ENCODE measurements around the gene CREB3L4.
"Not testable (repeated sequence)": the region's sequence is repeated elsewhere in the genome, so short reads cannot be mapped to it uniquely, and the experiment has no call there.

The CREB3L4 gene

DNA sequence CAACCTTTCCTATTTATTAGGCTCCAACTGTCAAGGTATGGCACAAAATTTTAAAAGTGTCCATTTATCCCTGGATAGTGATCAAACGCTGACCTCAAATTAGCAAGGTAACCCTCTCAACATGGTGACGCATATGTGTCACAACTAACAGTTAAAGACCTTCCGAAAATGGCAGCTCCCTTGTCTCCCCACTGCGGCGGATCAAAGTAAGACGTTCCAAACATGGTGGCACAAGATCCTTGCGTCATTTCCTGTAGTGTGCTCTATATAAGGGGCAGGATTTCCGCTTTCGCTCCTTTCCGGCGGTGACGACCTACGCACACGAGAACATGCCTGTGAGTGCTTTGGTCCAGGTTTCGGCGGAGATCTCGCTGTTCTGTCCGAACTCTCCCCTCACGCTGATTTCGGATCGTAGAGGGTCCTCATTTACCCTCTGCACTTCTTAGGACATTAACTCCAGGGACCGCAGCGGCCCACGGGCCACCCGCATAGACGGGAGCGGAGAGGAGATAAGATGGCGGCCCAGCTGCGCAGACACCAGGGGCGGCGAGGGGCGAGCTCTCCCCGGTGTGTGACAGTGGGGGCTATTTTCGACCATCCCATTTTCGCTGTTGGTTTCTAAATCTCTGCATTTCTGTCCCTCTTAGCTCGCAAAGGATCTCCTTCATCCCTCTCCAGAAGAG is 22.9 kb downstream of the CREB3L4 start, which contains the start of gene RPS27:
TSS of gene RPS27 (plus strand) at position 295 of the 683 bp plus-strand sequence. CDS start at position 330, 35 bp downstream.
- H2AFZ ChIP-seq (ENCODE audit: low read depth, low read length) = peak within 1 kb of the TSS; percentile 9
- no peaks in the 10 kb centered on the region for H3K27me3 ChIP-seq (ENCODE audit: insufficient read depth, low read length)
- H3K4me1 ChIP-seq (ENCODE audit: insufficient read depth, low read length) = peaks cover 13% of the 10 kb centered on the region
- peaks cover 33% of the 10 kb centered on the region for H3K36me3 ChIP-seq (ENCODE audit: insufficient read depth, low read length)
- H3K4me3 ChIP-seq (ENCODE audit: low read length) = peak within 1 kb of the TSS; percentile 72
- H3K9me3 ChIP-seq (ENCODE audit: low read length) = no peaks in the 10 kb centered on the region

DNA sequence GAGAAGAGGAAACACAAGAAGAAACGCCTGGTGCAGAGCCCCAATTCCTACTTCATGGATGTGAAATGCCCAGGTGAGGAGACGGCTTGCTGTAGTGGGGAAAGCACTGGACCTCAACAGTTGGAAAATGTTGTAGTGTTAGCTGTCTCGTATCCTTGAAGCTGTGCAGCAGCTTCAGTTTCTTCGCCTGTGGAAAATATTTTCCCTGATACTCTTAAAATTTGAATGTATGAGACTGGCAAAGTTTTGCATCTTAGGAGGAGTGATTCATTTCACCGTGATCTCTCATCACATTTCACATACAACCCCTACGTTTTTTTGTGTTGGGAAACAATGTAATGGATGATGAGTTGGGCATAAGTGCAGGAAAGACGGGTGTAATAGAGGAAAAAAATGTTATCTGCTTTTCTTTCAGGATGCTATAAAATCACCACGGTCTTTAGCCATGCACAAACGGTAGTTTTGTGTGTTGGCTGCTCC is 23.5 kb downstream of the CREB3L4 start:
- peaks cover 10% of the 10 kb centered on the region for H3K4me1 ChIP-seq (ENCODE audit: insufficient read depth, low read length)

DNA sequence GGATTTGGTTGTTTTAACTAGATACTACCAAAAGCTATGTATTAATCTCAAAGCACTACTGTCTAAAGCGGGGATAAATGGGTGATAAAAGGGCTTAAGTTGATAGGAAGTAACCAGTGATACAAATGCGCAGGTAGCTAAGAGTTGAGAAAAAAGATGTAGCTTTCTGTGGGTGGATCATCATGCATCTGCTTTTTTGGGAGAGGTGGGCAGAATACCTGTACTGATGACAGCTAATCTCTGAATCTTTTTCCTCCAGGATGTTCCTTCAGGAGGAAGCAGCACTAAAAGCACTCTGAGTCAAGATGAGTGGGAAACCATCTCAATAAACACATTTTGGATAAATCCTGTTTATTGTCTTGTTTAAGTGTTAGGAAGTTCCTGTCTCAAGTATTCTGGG is 24.1 kb downstream of the CREB3L4 start:
- peaks cover 33% of the 10 kb centered on the region for H3K36me3 ChIP-seq (ENCODE audit: insufficient read depth, low read length)

More for the DNA sequence above, 23.5 kb downstream of the CREB3L4 start:
- peaks cover 33% of the 10 kb centered on the region for H3K36me3 ChIP-seq (ENCODE audit: insufficient read depth, low read length)
- peak overlapping the region; percentile 72 for H3K4me3 ChIP-seq (ENCODE audit: low read length)
- no peaks in the 10 kb centered on the region for H3K9me3 ChIP-seq (ENCODE audit: low read length)
- H2AFZ ChIP-seq (ENCODE audit: low read depth, low read length) = no peak overlapping the region
- no peaks in the 10 kb centered on the region for H3K27me3 ChIP-seq (ENCODE audit: insufficient read depth, low read length)

GRCh38 chr1:153995202-153995601 is 27.5 kb downstream of the CREB3L4 start:
- H3K27me3 ChIP-seq (ENCODE audit: insufficient read depth, low read length) = no peaks in the 10 kb centered on the region
- H3K4me3 ChIP-seq (ENCODE audit: low read length) = no peak overlapping the region
- peaks cover 10% of the 10 kb centered on the region for H3K4me1 ChIP-seq (ENCODE audit: insufficient read depth, low read length)
- no peak overlapping the region for H2AFZ ChIP-seq (ENCODE audit: low read depth, low read length)
- peaks cover 33% of the 10 kb centered on the region for H3K36me3 ChIP-seq (ENCODE audit: insufficient read depth, low read length)
- no peaks in the 10 kb centered on the region for H3K9me3 ChIP-seq (ENCODE audit: low read length)

More for the DNA sequence above, 24.1 kb downstream of the CREB3L4 start:
- Histone ChIP-seq H3K27me3 (ENCODE audit: insufficient read depth, low read length) (no peaks in the 10 kb centered on the region), H3K9me3 (ENCODE audit: low read length) (no peaks in the 10 kb centered on the region), H2AFZ (ENCODE audit: low read depth, low read length) (no peak overlapping the region), H3K4me3 (ENCODE audit: low read length) (peak overlapping the region; percentile 72), H3K4me1 (ENCODE audit: insufficient read depth, low read length) (peaks cover 10% of the 10 kb centered on the region)

- no peak overlapping the region for H3K4me3 ChIP-seq (ENCODE audit: low read length)
- peaks cover 33% of the 10 kb centered on the region for H3K36me3 ChIP-seq (ENCODE audit: insufficient read depth, low read length)
- peaks cover 10% of the 10 kb centered on the region for H3K4me1 ChIP-seq (ENCODE audit: insufficient read depth, low read length)
- H2AFZ ChIP-seq (ENCODE audit: low read depth, low read length) = no peak overlapping the region
- H3K27me3 ChIP-seq (ENCODE audit: insufficient read depth, low read length) = no peaks in the 10 kb centered on the region
- no peaks in the 10 kb centered on the region for H3K9me3 ChIP-seq (ENCODE audit: low read length)
These were observed 27.9 kb downstream of the CREB3L4 start for GRCh38 chr1:153995640-153996039.

DNA sequence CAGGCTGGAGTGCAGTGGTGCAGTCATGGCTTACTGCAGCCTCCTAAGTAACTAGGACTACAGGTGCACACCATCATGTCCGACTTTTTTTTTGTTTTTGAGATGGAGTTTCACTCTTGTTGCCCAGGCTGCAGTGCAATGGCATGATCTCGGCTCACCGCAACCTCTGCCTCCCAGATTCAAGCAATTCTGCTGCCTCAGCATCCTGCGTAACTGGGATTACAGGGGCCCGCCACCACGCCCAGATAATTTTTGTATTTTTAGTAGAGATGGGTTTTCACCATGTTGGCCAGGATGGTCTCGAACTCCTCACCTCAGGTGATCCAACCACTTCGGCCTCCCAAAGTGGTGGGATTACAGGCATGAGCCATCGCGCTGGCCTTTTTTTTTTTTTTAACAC is 29.2 kb downstream of the CREB3L4 start:
- H2AFZ ChIP-seq (ENCODE audit: low read depth, low read length); H3K9me3 ChIP-seq (ENCODE audit: low read length); H3K4me1 ChIP-seq (ENCODE audit: insufficient read depth, low read length); H3K27me3 ChIP-seq (ENCODE audit: insufficient read depth, low read length); H3K4me3 ChIP-seq (ENCODE audit: low read length): not testable (repeated sequence)
- H3K36me3 ChIP-seq (ENCODE audit: insufficient read depth, low read length) = peaks cover 25% of the 10 kb centered on the region

DNA sequence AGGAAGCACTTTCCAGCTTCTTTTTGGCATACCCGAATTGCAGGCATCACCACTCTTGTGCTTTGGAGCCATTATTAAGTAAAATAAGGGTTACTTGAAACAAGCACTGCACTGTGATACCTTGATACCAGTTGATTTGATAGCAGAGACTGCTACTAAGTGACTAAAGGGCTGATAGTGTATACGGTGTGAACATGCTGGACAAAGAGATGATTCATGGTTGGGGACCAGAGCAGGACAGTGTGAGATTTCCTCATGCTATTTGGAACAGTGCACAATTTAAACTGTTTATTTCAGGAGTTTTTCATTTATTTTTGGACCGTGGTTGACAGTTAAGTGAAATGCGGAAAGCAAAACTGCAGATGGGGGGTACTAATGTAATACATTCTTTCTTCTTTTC is 32.7 kb downstream of the CREB3L4 start:
- Histone ChIP-seq H2AFZ (ENCODE audit: low read depth, low read length) (no peak overlapping the region), H3K9me3 (ENCODE audit: low read length) (no peaks in the 10 kb centered on the region), H3K4me1 (ENCODE audit: insufficient read depth, low read length) (peaks cover 8% of the 10 kb centered on the region), H3K4me3 (ENCODE audit: low read length) (no peak overlapping the region), H3K27me3 (ENCODE audit: insufficient read depth, low read length) (no peaks in the 10 kb centered on the region), H3K36me3 (ENCODE audit: insufficient read depth, low read length) (no peaks in the 10 kb centered on the region)

DNA sequence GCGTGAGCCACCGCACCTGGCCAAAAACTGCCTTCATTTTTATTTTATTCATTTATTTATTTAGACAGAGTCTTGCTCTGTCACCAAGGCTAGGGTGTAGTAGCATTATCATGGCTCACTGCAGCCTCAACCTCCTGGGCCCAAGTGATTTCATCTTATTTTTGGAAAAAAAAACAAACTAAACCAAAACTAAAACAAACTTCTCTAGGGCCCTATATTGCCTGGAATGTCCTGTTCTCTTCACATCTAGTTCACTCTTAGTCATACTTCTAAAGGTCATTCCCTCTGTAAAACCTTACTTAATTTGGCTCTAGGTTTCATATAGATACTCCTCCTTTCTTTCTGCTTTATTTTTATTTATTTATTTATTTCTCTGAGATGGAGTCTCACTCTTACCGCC is 38.4 kb downstream of the CREB3L4 start:
- H2AFZ ChIP-seq (ENCODE audit: low read depth, low read length) = no peak overlapping the region
- no peak overlapping the region for H3K4me3 ChIP-seq (ENCODE audit: low read length)
- no peaks in the 10 kb centered on the region for H3K9me3 ChIP-seq (ENCODE audit: low read length)
- H3K4me1 ChIP-seq (ENCODE audit: insufficient read depth, low read length) = peaks cover 8% of the 10 kb centered on the region
- H3K27me3 ChIP-seq (ENCODE audit: insufficient read depth, low read length) = no peaks in the 10 kb centered on the region
- H3K36me3 ChIP-seq (ENCODE audit: insufficient read depth, low read length) = no peaks in the 10 kb centered on the region

GRCh38 chr1:154012129-154012528 is 44.4 kb downstream of the CREB3L4 start:
- H3K4me3 ChIP-seq (ENCODE audit: low read length) = no peak overlapping the region
- H3K36me3 ChIP-seq (ENCODE audit: insufficient read depth, low read length) = no peaks in the 10 kb centered on the region
- H2AFZ ChIP-seq (ENCODE audit: low read depth, low read length) = no peak overlapping the region
- no peaks in the 10 kb centered on the region for H3K27me3 ChIP-seq (ENCODE audit: insufficient read depth, low read length)
- no peaks in the 10 kb centered on the region for H3K9me3 ChIP-seq (ENCODE audit: low read length)
- no peaks in the 10 kb centered on the region for H3K4me1 ChIP-seq (ENCODE audit: insufficient read depth, low read length)

- H3K9me3 ChIP-seq (ENCODE audit: low read length); H3K36me3 ChIP-seq (ENCODE audit: insufficient read depth, low read length); H3K27me3 ChIP-seq (ENCODE audit: insufficient read depth, low read length); H2AFZ ChIP-seq (ENCODE audit: low read depth, low read length); H3K4me1 ChIP-seq (ENCODE audit: insufficient read depth, low read length); H3K4me3 ChIP-seq (ENCODE audit: low read length): not testable (repeated sequence)
These were observed 44.8 kb downstream of the CREB3L4 start for GRCh38 chr1:154012543-154012942.

DNA sequence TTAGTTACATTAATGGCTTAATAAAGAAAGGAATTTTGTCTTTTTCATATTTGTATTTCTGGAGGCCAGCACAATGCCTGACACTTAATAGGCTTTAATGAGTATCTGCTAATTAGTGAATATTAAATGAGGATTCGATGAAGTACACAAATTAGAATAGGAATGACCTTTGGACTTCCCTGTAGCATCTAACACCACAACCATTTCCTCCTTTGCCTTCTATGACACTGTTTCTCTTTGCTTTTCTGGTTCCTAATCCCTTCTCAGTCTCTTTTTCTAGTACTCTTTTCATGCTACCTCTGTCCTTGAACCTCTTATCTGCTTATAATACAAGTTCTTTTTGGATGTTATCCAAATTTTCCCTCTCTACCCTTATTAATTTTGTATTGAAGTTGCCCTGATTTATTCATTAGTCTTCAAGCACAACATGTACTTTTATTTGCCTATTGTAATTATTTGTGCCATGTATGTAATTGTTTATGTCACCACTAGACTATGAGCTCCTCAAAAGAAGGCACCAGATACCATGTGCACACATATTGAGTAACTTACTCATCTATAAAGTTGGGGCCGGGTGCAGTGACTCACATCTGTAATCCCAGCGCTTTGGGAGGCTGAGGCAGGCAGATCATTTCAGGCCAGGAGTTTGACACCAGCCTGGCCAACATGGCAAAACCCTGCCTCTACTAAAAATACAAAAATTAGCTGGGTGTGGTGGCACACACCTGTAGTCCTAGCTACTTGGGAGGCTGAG is 46.6 kb downstream of the CREB3L4 start:
- Histone ChIP-seq H3K9me3 (ENCODE audit: low read length) (no peaks in the 10 kb centered on the region), H3K36me3 (ENCODE audit: insufficient read depth, low read length) (no peaks in the 10 kb centered on the region), H2AFZ (ENCODE audit: low read depth, low read length) (no peak overlapping the region), H3K27me3 (ENCODE audit: insufficient read depth, low read length) (no peaks in the 10 kb centered on the region), H3K4me3 (ENCODE audit: low read length) (no peak overlapping the region), H3K4me1 (ENCODE audit: insufficient read depth, low read length) (no peaks in the 10 kb centered on the region)

DNA sequence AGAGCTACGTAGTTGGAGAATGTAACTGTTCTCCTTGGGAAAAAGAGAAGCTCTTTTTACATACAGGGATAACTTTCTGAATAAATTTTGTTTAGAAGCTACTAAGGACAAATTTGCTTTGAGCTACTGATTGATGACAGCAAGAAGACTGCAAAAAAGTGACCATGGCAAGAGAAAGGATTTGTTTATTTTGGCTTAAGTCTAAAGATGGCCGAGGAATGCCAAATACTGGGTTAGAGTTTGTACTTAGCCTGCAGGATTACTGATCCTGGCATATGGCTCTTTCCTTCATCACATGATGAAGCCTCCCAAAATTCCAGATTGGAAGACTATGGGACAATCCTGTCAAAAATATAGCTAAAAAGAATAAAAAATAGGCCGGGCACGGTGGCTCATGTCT is 51.6 kb downstream of the CREB3L4 start:
- Histone ChIP-seq H3K4me1 (ENCODE audit: insufficient read depth, low read length) (no peaks in the 10 kb centered on the region), H3K9me3 (ENCODE audit: low read length) (no peaks in the 10 kb centered on the region), H3K36me3 (ENCODE audit: insufficient read depth, low read length) (no peaks in the 10 kb centered on the region), H2AFZ (ENCODE audit: low read depth, low read length) (no peak overlapping the region), H3K4me3 (ENCODE audit: low read length) (no peak overlapping the region), H3K27me3 (ENCODE audit: insufficient read depth, low read length) (no peaks in the 10 kb centered on the region)

GRCh38 chr1:154019940-154020339 is 52.2 kb downstream of the CREB3L4 start:
- no peaks in the 10 kb centered on the region for H3K27me3 ChIP-seq (ENCODE audit: insufficient read depth, low read length)
- H3K9me3 ChIP-seq (ENCODE audit: low read length) = no peaks in the 10 kb centered on the region
- H3K4me1 ChIP-seq (ENCODE audit: insufficient read depth, low read length) = no peaks in the 10 kb centered on the region
- H3K36me3 ChIP-seq (ENCODE audit: insufficient read depth, low read length) = no peaks in the 10 kb centered on the region
- H2AFZ ChIP-seq (ENCODE audit: low read depth, low read length) = no peak overlapping the region
- no peak overlapping the region for H3K4me3 ChIP-seq (ENCODE audit: low read length)
